Ectodermal cell (in vitro differentiated cells): ENCODE measurements around the gene ACER2. TPM values are rescaled to one million over a fixed set of nuclear protein-coding genes. Genes with fewer than 3 reads are reported as not detected.

Experiments used
- H3K27ac ChIP-seq: 2 replicates; pipeline ENCODE4 v1.7.0; 2013; ENCODE audit warnings: mild to moderate bottlenecking, low read depth, low read length; ENCODE audit not compliant: insufficient read depth, poor library complexity, severe bottlenecking
- H3K27me3 ChIP-seq: 2 replicates; pipeline ENCODE4 v1.7.0; 2013; ENCODE audit warnings: mild to moderate bottlenecking, low read length; ENCODE audit not compliant: insufficient read depth, control insufficient read depth, poor library complexity, severe bottlenecking
- H3K36me3 ChIP-seq: one replicate; pipeline ENCODE4 v1.7.0; 2013; ENCODE audit warnings: low read length; ENCODE audit not compliant: control insufficient read depth, insufficient read depth
- H3K4me1 ChIP-seq: one replicate; pipeline ENCODE4 v1.7.0; 2013; ENCODE audit warnings: low read length; ENCODE audit not compliant: control insufficient read depth, insufficient read depth
- H3K4me3 ChIP-seq: 2 replicates; pipeline ENCODE4 v1.7.0; 2013; ENCODE audit warnings: low read depth, low read length, control low read depth; ENCODE audit not compliant: insufficient read depth
- H3K9me3 ChIP-seq: 2 replicates; pipeline ENCODE4 v1.7.0; 2013; ENCODE audit warnings: mild to moderate bottlenecking, low read length, moderate library complexity; ENCODE audit not compliant: control insufficient read depth
- WGBS, 2 experiments: methylation state at CpG; one replicate each; pipeline ENCODE4 v1.1.7; 2013; ENCODE audit warnings: missing lambda C conversion rate in 2 of 2; 5-methylcytosine and 5-hydroxymethylcytosine counted together
- polyA plus RNA-seq, 4 experiments: library from polyadenylated mRNA; stranded (reverse); fragments of 50-300 nt; gene quantifications; one replicate each; pipeline ENCODE4 v1.2.3, GENCODE V29; 2013

ACER2 gene
- 5.1 TPM for polyA plus RNA-seq (2013, experiment 1 of 4)
- 6.6 TPM for polyA plus RNA-seq (2013, experiment 2 of 4)
- polyA plus RNA-seq (2013, experiment 3 of 4): 4.8 TPM
- 6.5 TPM for polyA plus RNA-seq (2013, experiment 4 of 4)

DNA sequence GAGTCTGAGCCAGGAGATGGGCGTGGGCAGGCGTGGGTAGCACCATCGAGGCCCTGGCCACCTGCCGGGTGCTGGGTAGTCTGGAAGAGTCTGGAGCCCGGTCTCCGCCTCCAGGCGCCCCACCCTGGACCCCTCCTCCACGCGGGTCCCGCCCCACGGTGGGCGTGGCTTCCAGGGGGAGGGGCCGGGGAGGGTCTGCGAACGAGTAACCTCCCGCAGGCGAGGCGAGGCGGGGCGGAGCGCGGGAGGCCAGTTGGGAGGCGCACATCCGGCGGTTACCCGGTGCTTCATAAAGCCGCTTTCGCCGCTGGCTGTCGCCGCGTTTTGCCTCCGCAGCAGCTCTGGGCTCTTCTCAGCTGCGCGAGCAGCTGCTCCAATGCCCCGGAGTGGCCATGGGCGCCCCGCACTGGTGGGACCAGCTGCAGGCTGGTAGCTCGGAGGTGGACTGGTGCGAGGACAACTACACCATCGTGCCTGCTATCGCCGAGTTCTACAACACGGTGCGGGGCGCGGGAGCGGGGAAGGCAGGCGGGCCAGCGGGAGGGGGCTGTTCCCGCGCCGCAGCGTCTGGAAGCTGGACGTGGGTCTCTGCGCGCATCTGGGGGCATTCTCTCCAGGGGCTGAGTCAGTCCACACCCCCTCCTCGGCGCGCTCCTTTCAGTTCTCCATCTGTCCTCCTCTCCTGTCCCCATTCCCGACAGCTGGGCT is at the start of gene ACER2:
Gene ACER2, plus strand, starts transcription at position 317 of the 708 bp plus-strand sequence. Its CDS starts 76 bp downstream, at position 393.
- 0 to 1% methylated on average over 61 of the region's 61 CpGs for WGBS, 2 experiments
- Histone ChIP-seq H3K4me3 (peak within 1 kb of the TSS; percentile 70), H3K9me3 (no peaks in the 10 kb centered on the region), H3K27ac (peak within 1 kb of the TSS; percentile 79), H3K36me3 (no peaks in the 10 kb centered on the region), H3K4me1 (peaks cover 5% of the 10 kb centered on the region), H3K27me3 (no peaks in the 10 kb centered on the region)

DNA sequence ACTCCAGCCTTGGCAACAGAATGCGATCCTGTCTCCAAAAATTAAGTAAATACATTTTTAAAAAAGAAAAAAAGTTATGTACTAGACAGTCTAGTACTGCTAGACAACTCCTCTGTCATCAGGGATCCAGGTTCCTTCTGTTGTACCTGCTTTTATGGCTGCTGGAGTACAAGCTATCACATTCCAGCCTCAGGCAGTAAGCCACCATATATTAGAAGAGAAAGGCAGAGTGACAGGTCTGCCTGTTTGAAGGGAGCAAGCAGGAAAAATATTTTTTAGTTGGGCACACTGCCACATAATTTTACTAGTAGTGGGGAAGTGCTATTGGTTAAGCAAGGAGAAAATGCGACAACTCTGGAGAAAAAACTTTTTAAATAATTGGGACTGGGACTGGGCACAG is 39.7 kb upstream of the ACER2 start:
- Histone ChIP-seq H3K27ac (no peak overlapping the region), H3K36me3 (peaks cover 10% of the 10 kb centered on the region), H3K27me3 (no peaks in the 10 kb centered on the region), H3K4me3 (no peak overlapping the region), H3K9me3 (no peaks in the 10 kb centered on the region), H3K4me1 (no peaks in the 10 kb centered on the region)
- 93 to 99% methylated on average over 2 of the region's 2 CpGs for WGBS, 2 experiments

- no peaks in the 10 kb centered on the region for H3K27me3 ChIP-seq
- no peak overlapping the region for H3K4me3 ChIP-seq
- no peaks in the 10 kb centered on the region for H3K4me1 ChIP-seq
- H3K27ac ChIP-seq: no peak overlapping the region
- 91 to 98% methylated on average over 4 to 5 of the region's 5 CpGs for WGBS, 2 experiments
- no peaks in the 10 kb centered on the region for H3K9me3 ChIP-seq
- H3K36me3 ChIP-seq: peaks cover 30% of the 10 kb centered on the region
These were observed 36.9 kb upstream of the ACER2 start for GRCh38 chr9:19371942-19372341.

DNA sequence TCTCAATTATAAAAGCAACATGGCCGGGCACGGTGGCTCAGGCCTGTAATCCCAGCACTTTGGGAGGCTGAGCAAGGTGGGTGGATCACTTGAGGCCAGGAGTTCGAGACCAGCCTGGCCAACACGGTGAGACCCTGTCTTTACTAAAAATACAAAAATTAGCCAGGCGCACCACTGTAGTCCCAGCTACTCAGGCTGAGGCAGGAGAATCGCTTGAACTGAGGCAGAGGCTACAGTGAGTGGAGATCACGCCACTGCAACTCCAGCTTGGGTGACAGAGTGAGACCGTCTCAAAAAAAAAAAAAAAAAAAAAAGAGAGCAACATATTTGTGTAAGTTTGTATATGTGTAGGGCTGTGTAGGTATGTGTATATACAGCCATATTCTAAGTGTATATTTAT is 36.2 kb upstream of the ACER2 start:
- no peak overlapping the region for H3K4me3 ChIP-seq
- H3K27ac ChIP-seq: no peak overlapping the region
- H3K27me3 ChIP-seq: no peaks in the 10 kb centered on the region
- H3K4me1 ChIP-seq: no peaks in the 10 kb centered on the region
- H3K9me3 ChIP-seq: no peaks in the 10 kb centered on the region
- peaks cover 30% of the 10 kb centered on the region for H3K36me3 ChIP-seq
- WGBS, 2 experiments: 86 to 90% methylated on average over 7 to 8 of the region's 8 CpGs

DNA sequence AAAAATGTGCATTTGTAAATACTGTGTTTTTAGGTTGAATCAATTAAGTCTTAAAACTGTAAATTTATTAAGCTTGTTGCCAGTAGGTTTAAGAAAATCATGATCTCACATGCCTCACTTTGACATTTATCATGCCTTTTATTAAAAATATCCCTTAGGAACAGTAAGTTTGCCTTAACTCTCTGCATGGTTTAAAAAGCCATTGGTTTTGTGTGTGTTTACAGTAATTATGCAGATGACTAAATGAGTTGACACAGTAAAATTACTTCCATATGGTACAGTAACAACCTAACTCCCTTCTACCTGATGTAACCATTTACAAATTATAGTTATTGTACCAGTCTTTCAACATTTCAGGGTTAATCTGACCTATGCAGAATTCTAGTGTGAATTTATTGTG is 35.3 kb upstream of the ACER2 start:
- no peak overlapping the region for H3K27ac ChIP-seq
- H3K27me3 ChIP-seq: no peaks in the 10 kb centered on the region
- H3K36me3 ChIP-seq: peaks cover 37% of the 10 kb centered on the region
- no peak overlapping the region for H3K4me3 ChIP-seq
- peaks cover 5% of the 10 kb centered on the region for H3K4me1 ChIP-seq
- no peaks in the 10 kb centered on the region for H3K9me3 ChIP-seq

- Histone ChIP-seq H3K36me3 (peaks cover 37% of the 10 kb centered on the region), H3K27me3 (no peaks in the 10 kb centered on the region), H3K9me3 (no peaks in the 10 kb centered on the region), H3K27ac (no peak overlapping the region), H3K4me3 (no peak overlapping the region), H3K4me1 (peaks cover 7% of the 10 kb centered on the region)
These were observed 33.3 kb upstream of the ACER2 start for GRCh38 chr9:19375538-19375937.

DNA sequence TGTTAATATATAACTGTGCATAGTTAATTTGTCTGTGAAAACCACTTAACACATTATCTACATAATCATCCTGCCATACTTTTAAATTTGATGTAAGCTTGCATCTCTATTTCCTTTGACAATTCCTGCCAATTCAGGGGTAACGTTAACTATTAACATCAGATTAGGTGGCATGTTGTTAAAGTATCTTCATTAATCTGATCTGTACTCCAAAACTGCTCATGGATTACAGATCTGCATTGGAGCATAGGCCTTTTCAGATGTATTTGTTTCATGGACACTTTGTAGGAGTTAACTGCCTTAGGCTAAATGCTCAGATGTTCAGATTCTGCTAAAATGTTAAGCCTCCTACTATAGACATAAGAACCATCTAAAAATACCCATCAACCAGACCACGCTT is 31.9 kb upstream of the ACER2 start:
- no peak overlapping the region for H3K4me3 ChIP-seq

DNA sequence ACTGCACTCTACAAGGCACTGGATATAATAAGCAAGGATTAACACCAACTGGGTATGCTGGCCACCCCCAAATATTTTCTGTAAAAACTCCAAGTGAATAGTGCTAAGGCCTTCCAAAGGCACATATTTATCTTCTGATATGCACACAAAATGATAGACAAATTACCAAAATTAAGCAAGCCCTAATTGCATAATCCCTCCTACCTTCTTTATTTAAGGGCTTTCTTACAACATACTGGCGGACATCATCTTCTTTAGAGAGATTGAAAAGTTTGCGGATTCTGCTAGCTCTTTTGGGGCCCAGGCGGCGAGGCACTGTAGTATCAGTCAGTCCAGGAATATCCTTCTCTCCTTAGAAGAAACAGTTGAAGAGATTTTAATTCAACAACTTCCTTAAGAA is 30.6 kb upstream of the ACER2 start:
- Histone ChIP-seq H3K27ac (no peak overlapping the region), H3K9me3 (no peaks in the 10 kb centered on the region), H3K36me3 (peaks cover 37% of the 10 kb centered on the region), H3K4me3 (peak overlapping the region; percentile 99), H3K27me3 (no peaks in the 10 kb centered on the region), H3K4me1 (peaks cover 7% of the 10 kb centered on the region)
- 80 to 88% methylated on average over 4 of the region's 4 CpGs for WGBS, 2 experiments

More for the DNA sequence above, 31.9 kb upstream of the ACER2 start:
- Histone ChIP-seq H3K9me3 (no peaks in the 10 kb centered on the region), H3K36me3 (peaks cover 37% of the 10 kb centered on the region), H3K27me3 (no peaks in the 10 kb centered on the region), H3K4me1 (peaks cover 7% of the 10 kb centered on the region), H3K27ac (no peak overlapping the region)
- WGBS, 2 experiments: 93 to 100% methylated on average over 2 of the region's 2 CpGs

DNA sequence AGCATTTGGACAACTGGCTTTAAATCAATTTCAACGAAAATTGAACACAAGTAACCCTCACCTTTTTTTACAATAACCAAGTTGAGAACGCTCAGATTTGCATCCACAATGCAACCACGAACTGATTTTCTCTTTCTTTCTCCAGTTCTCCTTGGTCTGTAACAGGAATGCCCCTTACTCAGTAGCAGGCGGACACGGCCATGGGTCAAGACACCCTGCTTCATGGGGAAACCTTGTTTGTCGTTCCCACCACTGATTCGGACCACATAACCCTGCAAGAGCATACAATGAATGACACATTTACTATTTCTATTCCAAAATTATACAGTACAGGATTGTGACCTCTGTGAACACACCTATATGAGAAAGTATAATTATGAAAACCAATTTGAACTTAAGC is 30.2 kb upstream of the ACER2 start:
- WGBS, 2 experiments: 36 to 46% methylated on average over 7 of the region's 7 CpGs
- no peak overlapping the region for H3K27ac ChIP-seq
- H3K4me3 ChIP-seq: peak overlapping the region; percentile 99
- no peaks in the 10 kb centered on the region for H3K27me3 ChIP-seq
- H3K36me3 ChIP-seq: peaks cover 32% of the 10 kb centered on the region
- peaks cover 7% of the 10 kb centered on the region for H3K4me1 ChIP-seq
- no peaks in the 10 kb centered on the region for H3K9me3 ChIP-seq

DNA sequence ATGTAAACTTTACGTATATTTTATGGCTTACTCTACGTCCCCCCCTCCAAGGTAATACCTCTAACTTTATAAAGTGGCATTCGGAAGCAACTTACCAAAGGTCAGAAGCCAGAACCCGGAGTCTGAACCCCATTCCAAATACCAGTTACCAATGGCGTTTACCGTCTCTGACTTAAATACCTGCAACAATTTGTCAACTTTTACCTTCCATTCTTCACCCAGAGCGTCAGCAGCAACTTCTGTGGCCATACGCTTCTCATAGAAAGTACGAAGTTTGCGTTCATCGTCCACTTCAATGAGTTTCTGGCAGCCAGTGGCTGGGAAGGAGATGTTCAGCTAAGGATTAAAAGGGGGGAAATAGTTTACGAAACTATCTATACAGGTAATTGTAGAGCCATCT is 29.5 kb upstream of the ACER2 start:
- peak overlapping the region; percentile 96 for H3K27ac ChIP-seq
- H3K4me3 ChIP-seq: peak overlapping the region; percentile 99
- WGBS, 2 experiments: 2 to 4% methylated on average over 12 of the region's 12 CpGs
- peaks cover 30% of the 10 kb centered on the region for H3K36me3 ChIP-seq
- no peaks in the 10 kb centered on the region for H3K27me3 ChIP-seq
- H3K4me1 ChIP-seq: peaks cover 7% of the 10 kb centered on the region
- H3K9me3 ChIP-seq: no peaks in the 10 kb centered on the region
